ENCODE results near the gene OR12D3. TPM values are rescaled to one million over a fixed set of nuclear protein-coding genes. Genes with fewer than 3 reads are reported as not detected.

Gene OR12D3
- not detected in 2 replicates for total RNA-seq

GRCh38 chr6:29375191-29375590 is at the start of gene OR12D3:
Gene OR12D3, minus strand, starts transcription at chr6:29375291. Its CDS starts 4 bp downstream, at chr6:29375287.

GRCh38 chr6:29414588-29414987 is 39.5 kb upstream of the OR12D3 start, which contains the start of gene OR12D1:
Gene OR12D1, plus strand, starts transcription at chr6:29414928.

GRCh38 chr6:29395331-29395730 is 20.2 kb upstream of the OR12D3 start, which contains the start of gene OR12D2:
Gene OR12D2, plus strand, starts transcription at chr6:29395631. Its CDS starts 1,069 bp downstream, at chr6:29396700.

GRCh38 chr6:29368765-29369164 is 6.3 kb downstream of the OR12D3 start, which contains the start of gene OR5V1:
Gene OR5V1, minus strand, starts transcription at chr6:29368865. Its CDS starts 12,670 bp downstream, at chr6:29356195.

Other genes starting within 250 kb of the OR12D3 start
- gene OR2J2, start 204.4 kb downstream of the OR12D3 start, total RNA-seq = not detected in 2 replicates
- not detected in 2 replicates for gene OR14J1, start 73.6 kb downstream of the OR12D3 start, total RNA-seq
- gene OR5V1, start 6.4 kb downstream of the OR12D3 start, total RNA-seq = not detected in 2 replicates
- not detected in 2 replicates for gene OR12D2, start 20.3 kb upstream of the OR12D3 start, total RNA-seq
- gene OR12D1, start 39.6 kb upstream of the OR12D3 start, total RNA-seq = not detected in 2 replicates
- not detected in 2 replicates for gene OR10C1, start 64.0 kb upstream of the OR12D3 start, total RNA-seq
- gene OR11A1, start 81.8 kb upstream of the OR12D3 start, total RNA-seq = not detected in 2 replicates
- gene OR2H1, start 81.9 kb upstream of the OR12D3 start, total RNA-seq = not detected in 2 replicates
- gene MAS1L, start 112.7 kb upstream of the OR12D3 start, total RNA-seq = not detected in 2 replicates
- 9.9 TPM in 1 of 2 replicates, not detected in the other for gene UBD, start 184.4 kb upstream of the OR12D3 start, total RNA-seq
- gene OR2H2, start 209.8 kb upstream of the OR12D3 start, total RNA-seq = 0.24 TPM in 1 of 2 replicates, not detected in the other